T-helper 2 cell treated with Interferon-gamma antibody and Interleukin-4, amounts not matched to agents 100 ng/mL and 5 ng/mL, for 36 hours (primary cell): Measurements from ENCODE around the gene SECISBP2. TPM values are rescaled to one million over a fixed set of nuclear protein-coding genes. Genes with fewer than 3 reads are reported as not detected.

Experiments used
- intact Hi-C: fragments of 100-400 bp; cut with micrococcal nuclease; formaldehyde crosslinking; loops from one replicate; pipeline ENCODE4 v1.15.1; 2023
- total RNA-seq: library from RNA; stranded (reverse); gene quantifications from 2 replicates; pipeline ENCODE4 v1.2.3, GENCODE V29; 2022

The SECISBP2 gene
- total RNA-seq, 1 donor from 2014 or later, result 44.8 TPM

- intact Hi-C loops, result no loop called here
Observed at GRCh38 chr9:89345476-89345875, 27.2 kb downstream of the SECISBP2 start.

DNA sequence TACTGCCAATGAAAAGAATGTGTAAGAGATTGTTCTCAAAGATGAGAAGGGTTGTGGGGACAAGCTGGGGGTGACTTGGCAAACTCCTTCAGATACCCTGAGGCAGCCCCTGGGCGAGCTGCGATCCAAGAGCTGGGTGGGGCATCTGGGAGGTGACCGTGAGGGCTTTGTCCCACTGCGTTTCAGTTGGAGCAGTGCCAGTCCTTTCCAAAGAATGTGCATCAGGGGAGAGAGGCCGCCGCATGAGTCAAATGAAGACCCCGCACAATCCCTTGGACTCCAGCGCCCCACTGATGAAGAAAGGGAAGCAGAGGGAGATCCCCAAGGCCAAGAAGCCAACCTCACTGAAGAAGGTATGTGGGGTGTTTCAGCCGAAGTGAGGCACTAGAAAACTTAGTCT, 28.4 kb downstream of the SECISBP2 start:
- intact Hi-C loops, result no loop called here

GRCh38 chr9:89347651-89348050, 29.4 kb downstream of the SECISBP2 start:
- intact Hi-C loops, result no loop called here

- intact Hi-C loops, result no loop called here
Observed at GRCh38 chr9:89349607-89350006, 31.3 kb downstream of the SECISBP2 start.

- intact Hi-C loops, result no loop called here
Observed at GRCh38 chr9:89350988-89351557, 32.8 kb downstream of the SECISBP2 start.

- intact Hi-C loops, result no loop called here
Observed at GRCh38 chr9:89351584-89352300, 33.4 kb downstream of the SECISBP2 start.

GRCh38 chr9:89352451-89352850, 34.2 kb downstream of the SECISBP2 start:
- intact Hi-C loops, result no loop called here

DNA sequence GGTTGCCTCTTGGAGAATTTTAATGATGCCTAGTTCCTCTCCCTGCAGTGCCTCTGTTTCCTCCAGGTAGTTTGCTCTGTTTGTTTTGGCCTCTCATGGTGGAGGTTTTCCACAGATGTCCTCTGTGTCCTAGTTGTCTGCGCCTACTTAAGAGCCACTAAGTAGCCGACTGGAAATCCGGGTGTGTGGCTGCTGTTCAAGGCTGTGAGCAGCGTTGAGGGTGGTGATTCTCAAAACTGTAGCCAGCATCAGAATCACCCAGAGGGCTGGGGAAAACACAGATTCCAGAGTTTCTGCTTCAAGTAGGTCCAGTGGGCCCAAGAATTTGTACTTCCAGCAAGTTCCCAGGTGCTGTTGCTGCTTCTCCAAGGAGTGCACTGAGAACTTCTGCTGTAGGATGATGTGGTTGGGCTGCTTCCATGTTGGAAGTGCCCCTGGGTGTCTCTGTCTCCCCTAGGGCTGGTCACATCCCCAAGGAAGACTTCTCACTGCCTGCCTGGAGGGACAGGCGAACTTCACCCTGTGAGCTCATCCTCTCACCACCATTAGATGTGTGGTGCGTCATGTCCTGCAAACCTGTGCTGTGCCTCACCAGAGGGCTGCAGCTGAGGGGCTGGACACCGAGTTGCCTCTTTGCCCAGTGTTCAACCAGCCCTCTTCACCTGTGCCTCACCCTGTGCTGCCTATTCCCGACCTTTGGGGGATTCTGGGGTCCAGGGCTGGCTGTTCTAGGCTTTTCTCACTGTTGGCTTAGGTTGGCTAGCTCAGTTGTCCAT, 34.8 kb downstream of the SECISBP2 start:
- intact Hi-C loops, result no loop called here

- intact Hi-C loops, result no loop called here
Observed at GRCh38 chr9:89353989-89354388, 35.7 kb downstream of the SECISBP2 start.

- intact Hi-C loops, result no loop called here
Observed at GRCh38 chr9:89354471-89354870, 36.2 kb downstream of the SECISBP2 start.

DNA sequence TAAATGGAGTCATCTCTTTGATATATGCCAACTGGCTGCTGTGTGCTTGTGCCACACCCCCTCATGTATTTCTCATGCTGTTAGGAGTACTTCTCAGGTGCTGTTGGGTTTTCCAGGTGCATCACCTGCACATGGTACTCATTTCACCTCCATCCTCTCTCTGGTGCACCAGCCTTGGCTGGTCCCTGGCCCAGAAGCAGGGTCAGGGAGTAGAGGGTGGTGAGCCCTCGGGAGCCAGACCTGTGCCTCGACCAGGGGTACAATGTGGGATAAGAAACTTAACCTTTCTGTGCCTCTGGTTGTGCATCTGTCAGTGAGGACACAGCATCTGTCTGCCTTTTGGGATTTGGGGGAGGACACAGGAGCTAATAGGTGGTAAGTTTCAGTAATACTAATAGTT, 38.5 kb downstream of the SECISBP2 start:
- intact Hi-C loops, result no loop called here

DNA sequence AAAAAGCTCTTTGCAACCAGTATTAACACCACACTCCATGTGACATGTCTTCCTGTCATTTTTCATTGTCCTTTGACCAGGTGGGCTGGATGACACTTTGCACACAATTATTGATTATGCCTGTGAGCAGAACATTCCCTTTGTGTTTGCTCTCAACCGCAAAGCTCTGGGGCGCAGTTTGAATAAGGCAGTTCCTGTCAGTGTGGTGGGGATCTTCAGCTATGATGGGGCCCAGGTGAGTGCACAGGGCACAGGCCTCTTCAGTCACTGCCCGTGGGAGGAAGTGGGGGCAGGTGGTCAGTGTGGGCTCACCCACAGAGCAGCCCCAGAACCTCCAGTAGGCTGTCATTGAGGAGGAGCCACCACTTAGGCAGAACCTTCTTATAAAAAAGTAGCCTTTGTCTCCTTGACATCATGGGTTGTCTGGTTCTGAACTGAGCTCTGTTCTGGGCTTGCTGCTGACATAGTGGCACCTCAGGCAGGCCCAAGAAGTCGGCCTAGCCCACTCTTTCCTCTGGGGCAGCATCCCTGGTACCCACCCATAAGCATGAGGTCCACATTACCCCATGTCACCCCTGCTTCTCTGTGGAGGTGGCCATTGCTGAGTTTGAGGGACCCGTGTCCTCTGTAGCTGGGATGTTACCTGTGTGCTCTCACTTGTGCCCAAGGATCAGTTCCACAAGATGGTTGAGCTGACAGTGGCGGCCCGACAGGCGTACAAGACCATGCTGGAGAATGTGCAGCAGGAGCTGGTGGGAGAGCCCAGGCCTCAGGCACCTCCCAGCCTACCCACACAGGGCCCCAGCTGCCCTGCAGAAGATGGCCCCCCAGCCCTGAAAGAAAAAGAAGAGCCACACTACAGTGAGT, 39.3 kb downstream of the SECISBP2 start:
- intact Hi-C loops, result no loop called here

- intact Hi-C loops, result no loop called here
Observed at GRCh38 chr9:89358376-89358916, 40.1 kb downstream of the SECISBP2 start.

- intact Hi-C loops, result no loop called here
Observed at GRCh38 chr9:89358985-89359384, 40.7 kb downstream of the SECISBP2 start.

- intact Hi-C loops, result no loop called here
Observed at GRCh38 chr9:89359751-89360261, 41.5 kb downstream of the SECISBP2 start.

- intact Hi-C loops, result no loop called here
Observed at GRCh38 chr9:89360465-89360864, 42.2 kb downstream of the SECISBP2 start.

DNA sequence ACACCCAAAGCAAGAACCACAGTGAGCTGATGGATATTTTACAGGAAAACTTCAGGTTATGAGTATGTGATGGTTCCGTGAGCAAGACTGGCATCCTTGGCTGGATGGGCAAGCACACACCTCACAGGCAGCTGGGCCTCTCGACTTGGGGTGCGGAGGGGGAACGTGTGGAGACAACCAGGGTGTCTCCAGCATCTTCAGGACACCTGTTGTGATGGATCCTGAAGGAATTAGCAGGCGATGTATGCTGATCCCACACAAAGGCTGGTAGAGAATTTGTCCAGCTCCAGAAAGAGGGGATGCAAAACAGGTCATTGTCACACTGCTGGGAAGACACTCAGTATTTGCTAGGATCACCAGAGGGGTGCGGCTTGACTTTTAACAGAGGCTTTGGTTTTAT, 42.7 kb downstream of the SECISBP2 start:
- intact Hi-C loops, result no loop called here

GRCh38 chr9:89361816-89362646, 43.7 kb downstream of the SECISBP2 start:
- intact Hi-C loops, result no loop called here

DNA sequence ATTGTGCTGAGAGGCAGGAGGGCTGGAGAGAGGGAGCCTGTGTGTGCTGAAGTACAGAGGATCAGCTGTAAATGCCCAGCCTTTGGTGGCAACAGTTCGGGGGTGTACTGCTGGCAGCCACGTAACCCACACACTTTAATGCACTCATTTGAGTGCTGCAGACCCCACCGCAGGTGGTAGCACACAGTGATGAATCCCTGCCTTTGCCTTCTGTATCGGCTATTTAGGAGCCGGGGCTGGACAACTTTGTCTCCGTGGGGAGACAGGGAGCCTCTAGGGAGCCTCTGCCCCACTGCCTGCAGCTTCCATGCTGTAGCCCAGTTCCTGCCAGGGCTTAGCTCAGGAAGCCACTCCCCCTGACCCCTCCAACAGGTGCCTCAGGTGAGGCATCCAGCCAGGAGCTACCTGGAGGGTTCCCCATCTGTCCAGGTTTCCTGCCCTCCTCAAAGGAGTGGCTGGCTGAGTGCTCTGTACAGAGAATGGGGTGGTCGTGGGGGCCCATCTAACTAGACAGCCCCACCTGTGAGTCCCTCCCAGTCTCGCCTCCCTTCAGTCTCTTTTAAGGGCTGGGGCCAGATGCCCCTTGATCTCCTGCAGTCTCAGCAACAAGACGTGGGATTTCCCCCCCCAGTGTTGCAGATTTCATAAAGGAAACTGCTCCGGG, 44.5 kb downstream of the SECISBP2 start:
- intact Hi-C loops, result no loop called here

DNA sequence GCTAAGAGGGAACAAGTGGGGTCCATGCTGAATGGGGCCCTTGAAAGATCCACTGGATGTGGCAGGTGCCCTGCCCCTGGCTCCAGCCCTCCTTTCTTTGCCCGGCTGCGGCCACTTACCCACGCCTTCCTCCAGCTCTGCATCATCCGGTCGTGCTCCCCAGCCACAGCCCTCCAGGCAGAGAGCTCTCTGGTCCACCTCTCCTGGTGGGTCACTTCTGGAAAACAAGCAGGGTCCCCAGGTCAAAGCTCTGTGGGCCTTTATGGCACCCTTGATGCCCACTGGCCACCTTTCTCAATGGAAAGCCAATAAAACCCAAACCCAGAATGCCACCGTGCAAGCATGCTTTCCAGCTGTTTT, 45.0 kb downstream of the SECISBP2 start:
- intact Hi-C loops, result no loop called here
